NT2/D1 (cell line): Measurements from ENCODE around the gene UBR1.

Source experiments
- YY1 ChIP-seq: IDR thresholded peaks from 2 replicates; pipeline ENCODE4 v1.6.1; 2011; ENCODE audit not compliant: insufficient read length, insufficient read depth
- ZNF274 ChIP-seq: IDR thresholded peaks from 2 replicates; pipeline ENCODE4 v1.6.1; 2011; ENCODE audit warnings: mild to moderate bottlenecking, low read depth, low read length

DNA sequence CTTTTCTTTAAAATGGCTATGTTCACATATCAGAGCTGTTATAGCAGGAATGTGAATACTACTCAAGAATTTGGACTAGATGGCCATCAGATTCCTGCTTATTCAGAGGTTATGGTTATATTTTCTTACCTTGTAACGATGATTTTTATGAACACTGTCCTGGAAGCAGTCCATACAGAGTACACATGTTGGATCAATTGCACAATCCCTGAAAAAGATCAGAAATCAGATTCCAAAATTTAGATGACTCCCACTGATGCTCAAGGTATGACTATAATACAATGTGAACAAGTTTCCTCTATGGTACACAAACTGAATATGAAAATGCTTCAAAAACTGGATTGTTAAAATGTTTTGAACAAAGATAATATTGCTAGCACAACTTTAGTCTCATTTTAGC is 23.3 kb downstream of the UBR1 start:
- no peak for TF ChIP-seq ZNF274
- no peak for TF ChIP-seq YY1
